ENCODE measurements around the gene KDM7A.

DNA sequence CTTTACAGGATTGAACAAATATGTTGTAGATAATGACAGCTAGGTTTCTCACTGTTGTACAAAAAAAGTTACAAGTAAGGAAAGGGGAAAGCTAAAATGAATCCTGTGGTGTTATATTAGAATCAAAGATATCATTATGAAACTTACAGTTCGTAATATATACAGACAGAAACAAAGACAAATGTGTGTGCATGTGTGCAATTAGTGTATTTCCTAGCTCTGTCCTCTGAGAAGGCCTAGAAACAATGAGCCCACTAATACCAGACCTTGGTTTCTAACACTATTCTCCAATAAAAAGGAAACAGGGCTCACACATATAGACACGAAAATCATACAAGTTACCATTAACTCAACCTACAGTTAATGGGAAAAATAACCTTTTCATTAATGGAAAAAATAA, 8.0 kb downstream of the KDM7A start:
- TF ChIP-seq, protein P1, sequence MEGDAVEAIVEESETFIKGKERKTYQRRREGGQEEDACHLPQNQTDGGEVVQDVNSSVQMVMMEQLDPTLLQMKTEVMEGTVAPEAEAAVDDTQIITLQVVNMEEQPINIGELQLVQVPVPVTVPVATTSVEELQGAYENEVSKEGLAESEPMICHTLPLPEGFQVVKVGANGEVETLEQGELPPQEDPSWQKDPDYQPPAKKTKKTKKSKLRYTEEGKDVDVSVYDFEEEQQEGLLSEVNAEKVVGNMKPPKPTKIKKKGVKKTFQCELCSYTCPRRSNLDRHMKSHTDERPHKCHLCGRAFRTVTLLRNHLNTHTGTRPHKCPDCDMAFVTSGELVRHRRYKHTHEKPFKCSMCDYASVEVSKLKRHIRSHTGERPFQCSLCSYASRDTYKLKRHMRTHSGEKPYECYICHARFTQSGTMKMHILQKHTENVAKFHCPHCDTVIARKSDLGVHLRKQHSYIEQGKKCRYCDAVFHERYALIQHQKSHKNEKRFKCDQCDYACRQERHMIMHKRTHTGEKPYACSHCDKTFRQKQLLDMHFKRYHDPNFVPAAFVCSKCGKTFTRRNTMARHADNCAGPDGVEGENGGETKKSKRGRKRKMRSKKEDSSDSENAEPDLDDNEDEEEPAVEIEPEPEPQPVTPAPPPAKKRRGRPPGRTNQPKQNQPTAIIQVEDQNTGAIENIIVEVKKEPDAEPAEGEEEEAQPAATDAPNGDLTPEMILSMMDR (IDR thresholded peaks at IDR 0.05): no peak
- no peak for TF ChIP-seq POLR2A (IDR thresholded peaks at IDR 0.05)
- no peak for TF ChIP-seq POLR2AphosphoS5 (IDR thresholded peaks at IDR 0.05)

Data from transverse colon (tissue), 4 donors.